GM13976 (cell line): ENCODE results near the gene OCIAD2.
"Not testable (repeated sequence)": the region's sequence is repeated elsewhere in the genome, so short reads cannot be mapped to it uniquely, and the experiment has no call there.

Experiments
- DNase-seq: peaks from one replicate; pipeline ENCODE4 v3.0.0; 2012; ENCODE audit warnings: low spot score
- in situ Hi-C: fragments of 300-500 bp; cut with MboI; formaldehyde crosslinking; loops from one replicate; pipeline ENCODE4 v1.12.0; 2022; ENCODE audit warnings: low sequenced_read_pairs, mixed read lengths, inconsistent platforms; ENCODE audit not compliant: unreplicated experiment
- TF ChIP-seq, protein P1 (sequence below): IDR thresholded peaks from 2 replicates; pipeline ENCODE4 v1.5.1; 2012; ENCODE audit warnings: borderline replicate concordance, mild to moderate bottlenecking; ENCODE audit not compliant: insufficient read depth; ENCODE audit errors: extremely low read depth, missing control alignments, control extremely low read depth

Gene OCIAD2

DNA sequence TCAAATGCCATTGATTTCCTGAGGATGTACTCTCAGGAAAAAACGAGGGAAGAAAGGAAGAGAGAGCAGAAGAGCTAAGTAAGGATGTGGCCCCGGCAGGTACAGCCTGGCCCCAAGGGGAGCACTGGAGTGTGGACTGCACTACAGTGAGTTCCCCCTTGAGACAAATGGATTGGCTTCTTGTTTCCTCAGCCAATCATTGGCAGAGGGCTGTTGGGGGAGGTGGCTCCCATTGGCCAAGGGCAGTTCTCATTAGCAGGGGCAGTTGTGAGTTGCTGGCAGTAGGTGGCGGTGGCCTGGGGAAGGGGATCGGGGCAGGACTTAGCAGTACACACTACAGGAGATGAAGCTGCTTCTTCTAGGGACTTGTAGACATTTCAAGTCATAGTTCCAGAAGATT lies 24.1 kb upstream of the OCIAD2 start:
- TF ChIP-seq, protein P1, sequence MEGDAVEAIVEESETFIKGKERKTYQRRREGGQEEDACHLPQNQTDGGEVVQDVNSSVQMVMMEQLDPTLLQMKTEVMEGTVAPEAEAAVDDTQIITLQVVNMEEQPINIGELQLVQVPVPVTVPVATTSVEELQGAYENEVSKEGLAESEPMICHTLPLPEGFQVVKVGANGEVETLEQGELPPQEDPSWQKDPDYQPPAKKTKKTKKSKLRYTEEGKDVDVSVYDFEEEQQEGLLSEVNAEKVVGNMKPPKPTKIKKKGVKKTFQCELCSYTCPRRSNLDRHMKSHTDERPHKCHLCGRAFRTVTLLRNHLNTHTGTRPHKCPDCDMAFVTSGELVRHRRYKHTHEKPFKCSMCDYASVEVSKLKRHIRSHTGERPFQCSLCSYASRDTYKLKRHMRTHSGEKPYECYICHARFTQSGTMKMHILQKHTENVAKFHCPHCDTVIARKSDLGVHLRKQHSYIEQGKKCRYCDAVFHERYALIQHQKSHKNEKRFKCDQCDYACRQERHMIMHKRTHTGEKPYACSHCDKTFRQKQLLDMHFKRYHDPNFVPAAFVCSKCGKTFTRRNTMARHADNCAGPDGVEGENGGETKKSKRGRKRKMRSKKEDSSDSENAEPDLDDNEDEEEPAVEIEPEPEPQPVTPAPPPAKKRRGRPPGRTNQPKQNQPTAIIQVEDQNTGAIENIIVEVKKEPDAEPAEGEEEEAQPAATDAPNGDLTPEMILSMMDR, result no peak
- in situ Hi-C loops, result no loop called here
- no peak for DNase-seq

DNA sequence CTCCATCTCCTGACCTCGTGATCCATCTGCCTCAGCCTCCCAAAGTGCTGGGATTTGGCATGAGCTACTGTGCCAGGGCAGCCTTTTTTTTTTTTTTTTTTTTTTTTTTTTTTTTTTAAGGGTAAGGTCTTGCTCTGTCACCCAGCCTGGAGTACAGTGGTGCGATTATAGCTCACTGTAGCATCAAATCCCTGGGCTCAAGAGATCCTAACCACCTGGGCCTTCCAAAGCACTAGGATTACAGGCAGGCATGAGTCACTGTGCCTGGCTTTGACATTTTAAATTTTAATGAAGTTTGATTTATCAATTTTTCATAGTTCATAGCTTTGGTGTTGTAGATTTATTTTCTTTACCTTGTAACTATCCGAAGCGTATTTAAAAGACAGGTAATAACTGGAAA lies 17.8 kb upstream of the OCIAD2 start:
- TF ChIP-seq, protein P1, result no peak
- no peak for DNase-seq
- in situ Hi-C loops, result no loop called here

DNA sequence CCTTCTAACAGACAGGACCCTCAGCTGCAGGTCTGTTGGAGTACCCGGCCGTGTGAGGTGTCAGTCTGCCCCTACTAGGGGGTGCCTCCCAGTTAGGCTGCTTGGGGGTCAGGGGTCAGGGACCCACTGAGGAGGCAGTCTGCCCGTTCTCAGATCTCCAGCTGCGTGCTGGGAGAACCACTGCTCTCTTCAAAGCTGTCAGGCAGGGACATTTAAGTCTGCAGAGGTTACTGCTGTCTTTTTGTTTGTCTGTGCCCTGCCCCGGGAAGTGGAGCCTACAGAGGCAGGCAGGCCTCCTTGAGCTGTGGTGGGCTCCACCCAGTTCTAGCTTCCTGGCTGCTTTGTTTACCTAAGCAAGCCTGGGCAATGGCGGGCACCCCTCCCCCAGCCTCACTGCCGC lies 16.5 kb upstream of the OCIAD2 start:
- in situ Hi-C loops, result not testable (repeated sequence)

DNA sequence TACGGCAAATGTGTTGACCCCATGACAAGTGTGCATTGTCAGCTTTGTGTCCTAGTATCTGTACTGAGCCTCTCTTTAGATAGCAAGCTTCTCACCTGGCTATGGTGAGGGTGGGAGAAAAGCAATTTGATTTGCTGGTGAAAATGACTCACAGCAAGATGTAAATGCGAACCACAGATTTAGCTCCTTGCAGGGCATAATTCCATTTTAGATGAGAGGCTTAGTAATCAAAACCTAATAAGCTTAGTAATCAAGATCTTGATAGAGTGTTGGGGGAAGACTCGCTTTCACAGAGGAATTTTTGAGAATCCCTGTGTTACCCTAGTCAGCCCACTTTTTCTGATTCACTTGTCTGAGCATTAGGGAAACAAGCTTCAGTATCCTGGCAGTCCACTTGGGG lies 7.7 kb upstream of the OCIAD2 start:
- in situ Hi-C loops, result no loop called here
- DNase-seq, result no peak
- TF ChIP-seq, protein P1, result no peak

More for the DNA sequence above, 16.5 kb upstream of the OCIAD2 start:
- DNase-seq, result not testable (repeated sequence)

DNA sequence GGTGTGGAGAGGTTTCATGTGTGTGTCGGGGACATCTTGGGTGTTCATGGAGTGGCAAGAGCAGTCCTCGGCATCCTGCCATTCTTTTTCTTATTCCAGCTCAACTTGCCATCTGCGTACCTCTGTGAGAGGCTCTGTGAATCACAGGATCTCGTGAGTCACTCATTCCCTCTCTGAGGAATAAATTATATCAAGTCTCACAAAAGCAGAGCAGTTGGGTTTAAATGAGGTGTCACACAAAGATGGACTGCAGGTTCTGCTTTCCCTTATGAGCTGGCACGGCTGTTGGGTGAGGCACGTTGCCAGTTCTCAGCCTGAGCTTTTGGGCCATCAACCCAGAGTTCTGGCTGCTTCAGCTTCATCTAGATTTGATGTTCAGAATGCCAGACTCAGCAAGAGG lies 6.8 kb upstream of the OCIAD2 start:
- TF ChIP-seq, protein P1, result no peak
- in situ Hi-C loops, result no loop called here
- no peak for DNase-seq

DNA sequence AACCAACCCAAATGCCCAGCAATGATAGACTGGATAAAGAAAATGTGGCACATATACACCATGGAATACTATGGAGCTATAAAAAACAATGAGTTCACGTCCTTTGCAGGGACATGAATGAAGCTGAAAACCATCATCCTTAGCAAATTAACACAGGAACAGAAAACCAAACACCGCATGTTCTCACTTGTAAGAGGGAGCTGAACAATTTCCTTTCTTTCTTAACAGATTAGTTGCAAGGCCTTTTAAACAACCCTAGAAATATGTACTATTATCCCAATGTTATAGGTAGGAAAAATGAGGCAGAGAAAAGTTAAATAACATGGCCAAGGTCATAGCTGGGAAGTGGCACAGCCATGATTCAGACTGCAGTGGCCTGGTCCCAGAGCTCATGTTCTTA lies 5.8 kb upstream of the OCIAD2 start:
- DNase-seq, result no peak
- TF ChIP-seq, protein P1, result no peak
- in situ Hi-C loops, result no loop called here

DNA sequence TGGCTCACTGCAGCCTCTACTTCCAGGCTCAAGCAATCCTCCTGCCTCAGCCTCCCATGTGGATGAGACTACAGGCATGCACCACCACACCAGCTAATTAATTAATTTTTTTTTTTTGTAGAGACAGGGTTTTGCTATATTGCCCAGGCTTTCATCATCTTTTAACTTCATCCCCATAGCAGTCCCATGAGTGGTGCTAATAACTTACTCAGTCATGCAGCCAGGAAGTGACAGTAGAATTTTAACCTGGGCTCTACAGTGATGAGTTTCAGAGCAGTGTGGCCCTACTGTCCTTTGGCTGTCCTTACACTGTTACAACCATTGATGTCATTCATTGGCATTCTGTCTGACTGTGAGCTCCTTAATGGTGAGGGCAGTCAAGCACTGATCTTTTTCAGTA lies 3.9 kb upstream of the OCIAD2 start:
- TF ChIP-seq, protein P1, result no peak
- in situ Hi-C loops, result no loop called here
- DNase-seq, result no peak
